Measurements from ENCODE around the gene GPC5. TPM values are rescaled to one million over a fixed set of nuclear protein-coding genes. Genes with fewer than 3 reads are reported as not detected.

GPC5 gene
- total RNA-seq, 1 experiment from 2014 or later = 0.15 TPM

DNA sequence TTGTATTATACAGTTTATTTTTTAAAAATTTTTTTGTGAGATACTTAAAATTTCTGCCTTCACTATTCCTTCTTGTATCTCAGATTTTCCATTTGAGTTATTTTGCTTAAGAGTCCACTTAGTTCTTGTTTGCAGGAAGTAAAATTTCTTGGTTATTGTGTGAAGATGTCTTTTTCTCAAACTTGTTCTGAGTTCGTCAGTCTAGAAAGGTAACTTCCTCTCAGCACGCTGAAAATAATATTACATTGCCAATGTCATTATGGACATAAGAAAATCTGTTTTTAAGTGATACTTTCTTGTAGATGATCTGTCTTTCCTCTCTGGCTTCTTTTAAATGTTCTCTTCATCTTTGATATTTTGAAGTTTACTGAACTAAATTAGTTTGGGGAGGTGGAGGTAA is 1096.5 kb downstream of the GPC5 start:
- TF ChIP-seq, protein P1, sequence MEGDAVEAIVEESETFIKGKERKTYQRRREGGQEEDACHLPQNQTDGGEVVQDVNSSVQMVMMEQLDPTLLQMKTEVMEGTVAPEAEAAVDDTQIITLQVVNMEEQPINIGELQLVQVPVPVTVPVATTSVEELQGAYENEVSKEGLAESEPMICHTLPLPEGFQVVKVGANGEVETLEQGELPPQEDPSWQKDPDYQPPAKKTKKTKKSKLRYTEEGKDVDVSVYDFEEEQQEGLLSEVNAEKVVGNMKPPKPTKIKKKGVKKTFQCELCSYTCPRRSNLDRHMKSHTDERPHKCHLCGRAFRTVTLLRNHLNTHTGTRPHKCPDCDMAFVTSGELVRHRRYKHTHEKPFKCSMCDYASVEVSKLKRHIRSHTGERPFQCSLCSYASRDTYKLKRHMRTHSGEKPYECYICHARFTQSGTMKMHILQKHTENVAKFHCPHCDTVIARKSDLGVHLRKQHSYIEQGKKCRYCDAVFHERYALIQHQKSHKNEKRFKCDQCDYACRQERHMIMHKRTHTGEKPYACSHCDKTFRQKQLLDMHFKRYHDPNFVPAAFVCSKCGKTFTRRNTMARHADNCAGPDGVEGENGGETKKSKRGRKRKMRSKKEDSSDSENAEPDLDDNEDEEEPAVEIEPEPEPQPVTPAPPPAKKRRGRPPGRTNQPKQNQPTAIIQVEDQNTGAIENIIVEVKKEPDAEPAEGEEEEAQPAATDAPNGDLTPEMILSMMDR (conservative IDR thresholded peaks at IDR 0.05) = no peak
- Histone ChIP-seq H3K9me3 (ENCODE audit: control insufficient read depth, low read depth, low read length) (no peaks in the 10 kb centered on the region), H3K79me1 (ENCODE audit: insufficient read depth, low read depth, low read length, poor library complexity, severe bottlenecking) (no peaks in the 10 kb centered on the region), H4K20me1 (ENCODE audit: control insufficient read depth, insufficient read depth, insufficient read length) (no peaks in the 10 kb centered on the region), H3K4me1 (ENCODE audit: insufficient read depth, low read length) (peaks cover 5% of the 10 kb centered on the region; the same call in 1 of the 2 replicates), H3K4me2 (ENCODE audit: insufficient read depth, insufficient read length, low read length) (no peak overlapping the region), H3K23ac (ENCODE audit: insufficient read length, low read depth, low read length) (no peak overlapping the region), H3K18ac (ENCODE audit: insufficient read length, low read depth, low read length) (no peak overlapping the region), H2BK20ac (ENCODE audit: low read depth, low read length, poor library complexity, severe bottlenecking) (no peak overlapping the region), H2AK5ac (ENCODE audit: insufficient read length, low read length) (no peak overlapping the region), H3K27me3 (ENCODE audit: insufficient read depth, low read length) (no peaks in the 10 kb centered on the region; the same call in 1 of the 2 replicates), H3K23me2 (ENCODE audit: insufficient read length, low read depth, low read length, poor library complexity, severe bottlenecking) (no peaks in the 10 kb centered on the region), H4K8ac (replicated peaks; ENCODE audit: insufficient read length, low read depth, low read length) (no peak overlapping the region), H3K9ac (ENCODE audit: extremely low read depth, insufficient read length, low read length) (no peak overlapping the region), H2BK12ac (ENCODE audit: insufficient read length, low read depth, low read length) (no peak overlapping the region), H3K27ac (ENCODE audit: insufficient read length, low read depth, low read length) (no peak overlapping the region), H3K79me2 (ENCODE audit: insufficient read depth, low read length) (no peaks in the 10 kb centered on the region), H3K4ac (ENCODE audit: low read depth, low read length) (no peak overlapping the region), H2BK5ac (ENCODE audit: insufficient read length, low read length) (no peak overlapping the region), H4K91ac (ENCODE audit: insufficient read length, low read depth, low read length) (no peak overlapping the region), H2BK15ac (ENCODE audit: low read depth, low read length) (no peak overlapping the region), H4K5ac (ENCODE audit: insufficient read length, low read depth, low read length) (no peak overlapping the region), H2BK120ac (ENCODE audit: low read depth, low read length, poor library complexity, severe bottlenecking) (no peak overlapping the region), H3T11ph (ENCODE audit: low read length) (no peak overlapping the region), H3K14ac (ENCODE audit: insufficient read depth, low read length) (no peak overlapping the region), H3K56ac (ENCODE audit: insufficient read length, low read depth, low read length) (no peak overlapping the region), H2AFZ (ENCODE audit: low read length) (no peak overlapping the region)
- Mint-ChIP-seq H3K27ac (no peak overlapping the region), H3K27me3 (ENCODE audit: low read depth) (no peaks in the 10 kb centered on the region), H3K36me3 (ENCODE audit: insufficient read depth in 1 of 3, low read depth in 3 of 3) (no peaks in the 10 kb centered on the region), H3K9me3 (no peaks in the 10 kb centered on the region; a peak in 1 of 5 replicates), H3K4me3 (no peak overlapping the region), H3K4me1 (peaks cover 11% of the 10 kb centered on the region in 2 experiments)
- WGBS (ENCODE audit: extremely low coverage, insufficient read length, low lambda C conversion rate) = no CpG with 5 or more reads among the region's 2 CpGs
- DNase-seq = no peak

Measured in H9 (cell line).